Endothelial cell of umbilical vein (primary cell): ENCODE results near the gene APOBEC3C. TPM values are rescaled to one million over a fixed set of nuclear protein-coding genes. Genes with fewer than 3 reads are reported as not detected.
"Not testable (repeated sequence)": the region's sequence is repeated elsewhere in the genome, so short reads cannot be mapped to it uniquely, and the experiment has no call there.

Experiments
- BruUV-seq: library from RNA; stranded (reverse); fragments of 400-500 nt; replicated peaks from 2 replicates; lab custom pipeline; 2021; lab: Mats Ljungman, UMichigan
- CTCF ChIA-PET: fragments of 300-600, 350-600 bp; sonication (Branson Sonifier 250); formaldehyde crosslinking; loops from one replicate; lab custom pipeline; 2021; ENCODE audit warnings: antibody characterized with exemption, inconsistent platforms; lab: Charles Lee
- POLR2A ChIA-PET: fragments of 300-600, 350-600 bp; sonication (Branson Sonifier 250); formaldehyde crosslinking; loops from one replicate; lab custom pipeline; 2021; ENCODE audit warnings: antibody characterized with exemption, inconsistent platforms; lab: Charles Lee
- DNase-seq: peaks from one replicate; pipeline ENCODE4 v3.0.0-alpha.2; 2011; ENCODE audit warnings: low read depth, low spot score
- FAIRE-seq: peaks from 2 replicates; lab custom pipeline; 2011; peaks lifted over from hg19 to GRCh38; lab: Jason Lieb, UNC
- H2AFZ ChIP-seq: 2 replicates; pipeline ENCODE4 v1.6.0; 2012; ENCODE audit warnings: low read depth, low read length, control low read depth, inconsistent platforms
- H3K27ac ChIP-seq: 2 replicates; pipeline ENCODE4 v1.5.1; 2011; ENCODE audit warnings: low read depth, mild to moderate bottlenecking, control low read depth, low read length, moderate library complexity; ENCODE audit not compliant: insufficient read depth
- H3K27me3 ChIP-seq, 2 experiments: 2 replicates each; pipeline versions ENCODE4 v1.6.0 to v1.6.1; 2011; ENCODE audit warnings: low read length in 2 of 2, mixed read lengths in 1 of 2; ENCODE audit not compliant: control insufficient read depth in 2 of 2, insufficient read depth in 2 of 2
- H3K36me3 ChIP-seq, 2 experiments: 2 replicates in 1 of 2; 3 replicates in 1 of 2; pipeline ENCODE4 v1.5.1; 2011; ENCODE audit warnings: low read length in 2 of 2, mild to moderate bottlenecking in 1 of 2, moderate library complexity in 1 of 2; ENCODE audit not compliant: control insufficient read depth in 2 of 2, insufficient read depth in 2 of 2; ENCODE audit errors: extremely low read depth in 1 of 2
- H3K4me1 ChIP-seq: 3 replicates; pipeline ENCODE4 v1.5.1; 2011; ENCODE audit warnings: mild to moderate bottlenecking, low read length; ENCODE audit not compliant: control insufficient read depth, insufficient read depth; ENCODE audit errors: extremely low read depth
- H3K4me2 ChIP-seq: 2 replicates; pipeline ENCODE4 v1.6.1; 2011; ENCODE audit warnings: low read length, control low read depth, mixed read lengths; ENCODE audit not compliant: insufficient read depth
- H3K4me3 ChIP-seq, 3 experiments: fragments of 200-600 bp in 1 of 3; sonication (generic), shearing (Covaris generic) in 1 of 3; replicated peaks in 1 of 3; 2 replicates each; pipeline ENCODE4 v1.5.1; 2011 to 2016; ENCODE audit warnings: control low read depth in 3 of 3, low read length in 3 of 3, mild to moderate bottlenecking in 2 of 3, inconsistent platforms in 1 of 3, low read depth in 1 of 3, moderate library complexity in 1 of 3; ENCODE audit not compliant: insufficient read depth in 1 of 3
- H3K79me2 ChIP-seq: 2 replicates; pipeline ENCODE4 v1.6.0; 2012; ENCODE audit warnings: low read length, inconsistent platforms; ENCODE audit not compliant: control insufficient read depth, insufficient read depth
- H3K9ac ChIP-seq: replicated peaks from 2 replicates; pipeline ENCODE3; 2011; ENCODE audit warnings: low read length, control low read depth; ENCODE audit not compliant: insufficient read depth; ENCODE audit errors: extremely low read depth
- H3K9me1 ChIP-seq: replicated peaks from 3 replicates; pipeline ENCODE4 v1.6.0; 2011; ENCODE audit warnings: mild to moderate bottlenecking, low read length; ENCODE audit not compliant: control insufficient read depth, insufficient read depth; ENCODE audit errors: extremely low read depth
- H3K9me3 ChIP-seq: replicated peaks from 2 replicates; pipeline ENCODE4 v1.5.1; 2012; ENCODE audit warnings: low read length, inconsistent platforms; ENCODE audit not compliant: control insufficient read depth, insufficient read depth
- H4K20me1 ChIP-seq: replicated peaks from 2 replicates; pipeline ENCODE3; 2011; ENCODE audit warnings: mild to moderate bottlenecking, low read length; ENCODE audit not compliant: control insufficient read depth, insufficient read depth; ENCODE audit errors: extremely low read depth
- MYC ChIP-seq: IDR thresholded peaks from one replicate; pipeline ENCODE4 v1.6.1; 2011; ENCODE audit warnings: mild to moderate bottlenecking, low read depth, low read length
- dilution Hi-C: fragments of 300-500 bp; cut with MboI; formaldehyde crosslinking; loops from one replicate; pipeline ENCODE4 v1.15.0; 2019; ENCODE audit warnings: low sequenced_read_pairs; ENCODE audit not compliant: extremely low pct_ligation_motif_present
- intact Hi-C: fragments of 100-400 bp; cut with micrococcal nuclease; formaldehyde crosslinking; loops from one replicate; pipeline ENCODE4 v1.10.0; 2022
- polyA plus RNA-seq, 4 experiments: library from polyadenylated mRNA; depleted of rRNA in 3 of 4; stranded (reverse) in 3 of 4; unstranded in 1 of 4; fragments of >200 nt; gene quantifications; 2 replicates each; pipeline versions ENCODE4 v1.2.1 to v1.2.3, GENCODE V29; 2011 to 2012; ENCODE audit warnings: missing spikeins in 1 of 4
- total RNA-seq: library from RNA; stranded (reverse); gene quantifications from 2 replicates; pipeline ENCODE4 v1.2.3, GENCODE V29; 2021

The APOBEC3C gene
- total and polyA plus RNA-seq, 2 donors (not counting 3 experiments of a cell fraction or from before 2014, with no cell fraction given), result 7.6 to 10.6 TPM

DNA sequence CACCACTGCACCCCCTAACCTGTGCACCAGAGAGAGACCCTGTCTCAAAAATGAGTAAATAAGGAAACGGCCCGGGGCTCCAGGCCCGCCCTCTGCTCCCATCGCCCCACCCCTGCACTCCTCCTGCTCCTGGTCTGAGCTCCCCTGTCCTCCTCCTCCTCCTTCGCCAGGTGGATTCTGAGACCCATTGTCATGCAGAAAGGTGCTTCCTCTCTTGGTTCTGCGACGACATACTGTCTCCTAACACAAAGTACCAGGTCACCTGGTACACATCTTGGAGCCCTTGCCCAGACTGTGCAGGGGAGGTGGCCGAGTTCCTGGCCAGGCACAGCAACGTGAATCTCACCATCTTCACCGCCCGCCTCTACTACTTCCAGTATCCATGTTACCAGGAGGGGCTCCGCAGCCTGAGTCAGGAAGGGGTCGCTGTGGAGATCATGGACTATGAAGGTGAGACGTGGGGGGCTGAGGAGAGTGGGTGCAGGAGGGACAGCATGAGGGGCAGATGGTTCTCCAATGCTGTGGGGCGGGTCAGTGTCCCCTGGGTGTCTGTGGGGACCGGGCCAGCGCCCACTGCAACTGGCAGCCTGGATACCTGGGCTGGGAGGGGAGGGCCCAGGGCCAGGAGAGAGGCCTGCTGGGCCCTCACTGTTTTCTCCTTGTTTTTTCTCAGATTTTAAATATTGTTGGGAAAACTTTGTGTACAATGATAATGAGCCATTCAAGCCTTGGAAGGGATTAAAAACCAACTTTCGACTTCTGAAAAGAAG, 3.7 kb downstream of the APOBEC3C start:
- ChIA-PET POLR2A (no interaction called here), CTCF (no interaction called here)
- peaks cover 3% of the 10 kb centered on the region for H3K4me1 ChIP-seq
- no peaks in the 10 kb centered on the region for H3K27me3 ChIP-seq
- intact Hi-C loops (no loop called here), dilution Hi-C loops (no loop called here)
- no peak overlapping the region for H3K4me3 ChIP-seq
- no peak overlapping the region for H3K4me2 ChIP-seq
- no peak overlapping the region for H2AFZ ChIP-seq
- no peak overlapping the region for H3K27ac ChIP-seq
- no TSS peak for BruUV-seq
- FAIRE-seq (no peak), DNase-seq (no peak)
- no peaks in the 10 kb centered on the region for H3K9me3 ChIP-seq
- no peaks in the 10 kb centered on the region for H3K9me1 ChIP-seq
- no peaks in the 10 kb centered on the region for H3K79me2 ChIP-seq
- TF ChIP-seq MYC, result no peak
- H4K20me1 ChIP-seq, result no peaks in the 10 kb centered on the region
- no peaks in the 10 kb centered on the region for H3K36me3 ChIP-seq
- no peak overlapping the region for H3K9ac ChIP-seq

DNA sequence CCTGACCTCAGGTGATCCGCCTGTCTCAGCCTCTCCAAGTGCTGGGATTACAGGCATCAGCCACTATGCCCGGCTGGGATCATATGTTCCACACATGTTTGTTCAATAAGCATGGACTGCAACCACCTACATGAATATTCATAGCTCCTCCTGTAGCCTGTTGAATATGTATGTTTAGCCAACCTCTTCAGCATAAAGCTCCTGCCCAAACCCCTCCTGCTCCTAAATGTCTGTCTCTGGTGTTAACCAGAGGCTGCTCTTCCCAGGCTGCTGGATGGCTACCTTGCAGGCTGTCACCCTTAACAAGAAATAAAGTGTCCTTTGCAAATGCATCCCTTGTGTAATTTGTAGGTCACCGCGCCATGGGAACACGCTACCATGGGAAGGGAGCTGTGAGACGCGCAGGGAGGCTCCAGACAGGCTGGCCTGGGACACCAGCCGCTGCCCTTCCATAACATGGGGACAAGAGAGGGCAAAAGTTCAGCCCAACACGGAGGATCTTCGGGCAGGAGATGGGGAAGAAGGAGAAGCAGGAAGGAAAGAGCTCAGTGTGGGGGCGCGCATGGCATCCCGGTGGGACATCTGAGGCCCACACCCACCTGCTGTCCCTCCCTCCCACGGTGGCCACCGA, 6.1 kb downstream of the APOBEC3C start:
- H3K4me2 ChIP-seq, H3K9me1 ChIP-seq, BruUV-seq, H3K9me3 ChIP-seq, H3K79me2 ChIP-seq, FAIRE-seq, intact Hi-C loops, H3K4me1 ChIP-seq, H3K9ac ChIP-seq, POLR2A ChIA-PET, H3K27me3 ChIP-seq, dilution Hi-C loops, DNase-seq, H3K27ac ChIP-seq, H4K20me1 ChIP-seq, H3K36me3 ChIP-seq, H3K4me3 ChIP-seq: not testable (repeated sequence)
- CTCF ChIA-PET, result interaction anchor here (2.2 kb wide), 1 partner anchor 102 kb away, joined by 7 read pairs; no protein-coding TSS in a partner anchor
- peak overlapping the region; percentile 51 for H2AFZ ChIP-seq
